SK-N-SH treated with all-trans-retinoic acid at 6 μM for 48 hours (cell line): Measurements from ENCODE around the gene SPOCK1.
"Not testable (repeated sequence)": the region's sequence is repeated elsewhere in the genome, so short reads cannot be mapped to it uniquely, and the experiment has no call there.

Source experiments
- ATAC-seq: fragments of 200-7000 bp; cut with Tn5 transposase; 3 replicates; pipeline ENCODE4 v1.9.1; 2020; ENCODE audit warnings: mild to moderate bottlenecking, moderate library complexity
- ARNTL ChIP-seq: fragments of 450-650 bp; formaldehyde crosslinking; IDR thresholded peaks from 2 replicates; pipeline ENCODE4 v1.5.0; 2020; ENCODE audit warnings: low read depth, mild to moderate bottlenecking, moderate library complexity, borderline replicate concordance
- ESRRG ChIP-seq: fragments of 250-450 bp; sonication (Bioruptor Pico); IDR thresholded peaks from 2 replicates; pipeline ENCODE4 v1.6.1; 2021; ENCODE audit warnings: mild to moderate bottlenecking
- GLIS3 ChIP-seq: fragments of 250-450 bp; sonication (Bioruptor Pico); IDR thresholded peaks from 2 replicates; pipeline ENCODE4 v1.5.0; 2020; ENCODE audit warnings: mild to moderate bottlenecking, moderate library complexity
- ISL1 ChIP-seq: fragments of 250-450 bp; sonication (Bioruptor Pico); IDR thresholded peaks from 2 replicates; pipeline ENCODE4 v2.1.2; 2022; ENCODE audit warnings: mild to moderate bottlenecking, moderate library complexity
- PPARA ChIP-seq: fragments of 250-450 bp; sonication (Bioruptor Pico); IDR thresholded peaks from 2 replicates; pipeline ENCODE4 v1.5.0; 2020; ENCODE audit warnings: mild to moderate bottlenecking, borderline replicate concordance
- RARB ChIP-seq: fragments of 250-450 bp; sonication (Bioruptor Pico); IDR thresholded peaks from 2 replicates; pipeline ENCODE4 v1.8.0; 2021; ENCODE audit warnings: mild to moderate bottlenecking, moderate library complexity
- SNAI2 ChIP-seq: fragments of 250-450 bp; sonication (Bioruptor Pico); IDR thresholded peaks from 2 replicates; pipeline ENCODE4 v1.5.0; 2020; ENCODE audit warnings: mild to moderate bottlenecking, moderate library complexity
- TCF4 ChIP-seq: fragments of 250-450 bp; sonication (Bioruptor Pico); IDR thresholded peaks from 2 replicates; pipeline ENCODE4 v1.8.0; 2021; ENCODE audit warnings: mild to moderate bottlenecking, moderate library complexity, borderline replicate concordance
- TOX ChIP-seq: fragments of 250-450 bp; sonication (Bioruptor Pico); IDR thresholded peaks from 2 replicates; pipeline ENCODE4 v1.8.0; 2021; ENCODE audit warnings: mild to moderate bottlenecking, moderate library complexity, borderline replicate concordance
- ZC3H10 ChIP-seq: fragments of 250-450 bp; sonication (Bioruptor Pico); IDR thresholded peaks from 2 replicates; pipeline ENCODE4 v1.5.1; 2021; ENCODE audit warnings: mild to moderate bottlenecking, moderate library complexity
- ZNF70 ChIP-seq: fragments of 450-650 bp; formaldehyde crosslinking; IDR thresholded peaks from 2 replicates; pipeline ENCODE4 v1.5.0; 2020; ENCODE audit warnings: mild to moderate bottlenecking, moderate library complexity
- ZNF8 ChIP-seq: fragments of 450-650 bp; formaldehyde crosslinking; IDR thresholded peaks from 2 replicates; pipeline ENCODE4 v1.5.0; 2020; ENCODE audit warnings: mild to moderate bottlenecking, moderate library complexity
- TF ChIP-seq, protein P1 (sequence below): fragments of 250-450 bp; sonication (Bioruptor Pico); IDR thresholded peaks from 2 replicates; pipeline ENCODE4 v1.5.1; 2021; ENCODE audit warnings: mild to moderate bottlenecking, moderate library complexity
- TF ChIP-seq, protein P2 (sequence below): fragments of 250-450 bp; sonication (Bioruptor Pico); IDR thresholded peaks from 2 replicates; pipeline ENCODE4 v1.5.0; 2020; ENCODE audit warnings: mild to moderate bottlenecking, moderate library complexity
- TF ChIP-seq, protein P3 (sequence below): fragments of 250-450 bp; sonication (Bioruptor Pico); IDR thresholded peaks from 2 replicates; pipeline ENCODE4 v1.8.0; 2020; ENCODE audit warnings: mild to moderate bottlenecking, moderate library complexity, borderline replicate concordance
- TF ChIP-seq, protein P4 (sequence below): fragments of 250-450 bp; sonication (Bioruptor Pico); IDR thresholded peaks from 2 replicates; pipeline ENCODE4 v1.5.1; 2020; ENCODE audit warnings: low read depth, mild to moderate bottlenecking, moderate library complexity

SPOCK1 gene

DNA sequence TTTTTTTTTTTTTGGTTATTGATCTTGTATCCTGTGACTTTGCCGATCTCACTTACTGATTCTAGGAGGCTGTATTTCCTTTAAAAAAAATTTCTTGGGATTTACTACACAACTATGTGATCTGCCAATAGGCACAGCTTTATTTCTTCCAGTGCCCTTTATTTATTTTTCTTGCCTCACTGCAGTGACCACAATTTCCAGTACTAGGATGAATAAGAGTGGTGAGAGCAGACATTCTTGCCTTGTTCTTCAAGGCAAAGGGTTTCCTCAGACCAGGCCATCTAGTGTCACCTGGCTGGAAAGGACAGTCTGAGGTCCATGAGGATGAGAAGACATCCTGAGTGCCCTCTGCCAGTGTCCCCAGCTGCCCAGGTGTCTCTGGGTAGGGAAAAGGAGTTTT is 265.4 kb downstream of the SPOCK1 start:
- TF ChIP-seq, protein P1, sequence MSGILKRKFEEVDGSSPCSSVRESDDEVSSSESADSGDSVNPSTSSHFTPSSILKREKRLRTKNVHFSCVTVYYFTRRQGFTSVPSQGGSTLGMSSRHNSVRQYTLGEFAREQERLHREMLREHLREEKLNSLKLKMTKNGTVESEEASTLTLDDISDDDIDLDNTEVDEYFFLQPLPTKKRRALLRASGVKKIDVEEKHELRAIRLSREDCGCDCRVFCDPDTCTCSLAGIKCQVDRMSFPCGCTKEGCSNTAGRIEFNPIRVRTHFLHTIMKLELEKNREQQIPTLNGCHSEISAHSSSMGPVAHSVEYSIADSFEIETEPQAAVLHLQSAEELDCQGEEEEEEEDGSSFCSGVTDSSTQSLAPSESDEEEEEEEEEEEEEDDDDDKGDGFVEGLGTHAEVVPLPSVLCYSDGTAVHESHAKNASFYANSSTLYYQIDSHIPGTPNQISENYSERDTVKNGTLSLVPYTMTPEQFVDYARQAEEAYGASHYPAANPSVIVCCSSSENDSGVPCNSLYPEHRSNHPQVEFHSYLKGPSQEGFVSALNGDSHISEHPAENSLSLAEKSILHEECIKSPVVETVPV (CRISPR knock-in tag): no peak
- TF ChIP-seq TOX (CRISPR knock-in tag) (no peak), ZC3H10 (CRISPR knock-in tag) (no peak), GLIS3 (CRISPR knock-in tag) (no peak), SNAI2 (CRISPR knock-in tag) (no peak), ISL1 (CRISPR knock-in tag) (no peak), ZNF70 (no peak), TCF4 (CRISPR knock-in tag) (no peak)
- TF ChIP-seq, protein P2, sequence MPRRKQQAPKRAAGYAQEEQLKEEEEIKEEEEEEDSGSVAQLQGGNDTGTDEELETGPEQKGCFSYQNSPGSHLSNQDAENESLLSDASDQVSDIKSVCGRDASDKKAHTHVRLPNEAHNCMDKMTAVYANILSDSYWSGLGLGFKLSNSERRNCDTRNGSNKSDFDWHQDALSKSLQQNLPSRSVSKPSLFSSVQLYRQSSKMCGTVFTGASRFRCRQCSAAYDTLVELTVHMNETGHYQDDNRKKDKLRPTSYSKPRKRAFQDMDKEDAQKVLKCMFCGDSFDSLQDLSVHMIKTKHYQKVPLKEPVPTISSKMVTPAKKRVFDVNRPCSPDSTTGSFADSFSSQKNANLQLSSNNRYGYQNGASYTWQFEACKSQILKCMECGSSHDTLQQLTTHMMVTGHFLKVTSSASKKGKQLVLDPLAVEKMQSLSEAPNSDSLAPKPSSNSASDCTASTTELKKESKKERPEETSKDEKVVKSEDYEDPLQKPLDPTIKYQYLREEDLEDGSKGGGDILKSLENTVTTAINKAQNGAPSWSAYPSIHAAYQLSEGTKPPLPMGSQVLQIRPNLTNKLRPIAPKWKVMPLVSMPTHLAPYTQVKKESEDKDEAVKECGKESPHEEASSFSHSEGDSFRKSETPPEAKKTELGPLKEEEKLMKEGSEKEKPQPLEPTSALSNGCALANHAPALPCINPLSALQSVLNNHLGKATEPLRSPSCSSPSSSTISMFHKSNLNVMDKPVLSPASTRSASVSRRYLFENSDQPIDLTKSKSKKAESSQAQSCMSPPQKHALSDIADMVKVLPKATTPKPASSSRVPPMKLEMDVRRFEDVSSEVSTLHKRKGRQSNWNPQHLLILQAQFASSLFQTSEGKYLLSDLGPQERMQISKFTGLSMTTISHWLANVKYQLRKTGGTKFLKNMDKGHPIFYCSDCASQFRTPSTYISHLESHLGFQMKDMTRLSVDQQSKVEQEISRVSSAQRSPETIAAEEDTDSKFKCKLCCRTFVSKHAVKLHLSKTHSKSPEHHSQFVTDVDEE (CRISPR knock-in tag): no peak
- no peak for ATAC-seq

DNA sequence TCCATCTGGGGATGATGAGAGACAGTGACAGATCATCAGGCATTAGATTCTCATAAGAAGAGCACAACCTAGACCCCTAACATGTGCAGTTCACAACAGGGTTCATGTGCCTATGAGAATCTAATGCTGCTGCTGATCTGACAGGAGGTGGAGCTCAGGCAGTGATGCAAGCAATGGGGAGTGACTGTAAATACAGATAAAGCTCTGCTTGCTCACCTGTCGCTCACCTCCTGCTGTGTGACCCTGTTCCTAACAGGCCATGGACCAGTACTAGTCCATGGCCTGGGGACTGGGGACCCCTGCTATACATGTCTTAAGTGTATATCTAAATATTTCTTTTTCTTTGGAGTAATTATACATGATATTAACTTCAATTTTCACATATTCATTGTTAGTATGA is 265.8 kb downstream of the SPOCK1 start:
- ATAC-seq: not testable (repeated sequence)

DNA sequence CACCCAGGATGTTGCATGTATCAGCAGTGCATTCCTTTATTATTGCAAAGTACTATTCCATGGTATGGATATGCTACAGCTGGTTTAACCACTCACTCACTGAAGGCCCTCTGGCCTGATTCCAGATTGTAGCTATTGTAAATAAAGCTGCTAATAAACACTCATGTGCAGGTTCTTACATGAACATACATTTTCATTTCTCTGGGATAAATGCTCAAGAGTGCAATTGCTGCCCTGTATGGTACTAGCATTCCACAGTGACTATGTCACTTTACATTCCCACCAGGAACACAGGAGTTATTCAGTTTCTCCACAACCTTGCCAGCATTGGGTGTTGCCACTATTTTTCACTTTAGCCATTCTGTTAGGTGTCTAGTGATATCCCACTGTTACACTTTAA is 267.6 kb downstream of the SPOCK1 start:
- no peak for ATAC-seq
- no peak for TF ChIP-seq ZC3H10 (CRISPR knock-in tag)
- no peak for TF ChIP-seq RARB
- no peak for TF ChIP-seq PPARA (CRISPR knock-in tag)
- TF ChIP-seq, protein P2 (CRISPR knock-in tag): no peak
- TF ChIP-seq, protein P3, sequence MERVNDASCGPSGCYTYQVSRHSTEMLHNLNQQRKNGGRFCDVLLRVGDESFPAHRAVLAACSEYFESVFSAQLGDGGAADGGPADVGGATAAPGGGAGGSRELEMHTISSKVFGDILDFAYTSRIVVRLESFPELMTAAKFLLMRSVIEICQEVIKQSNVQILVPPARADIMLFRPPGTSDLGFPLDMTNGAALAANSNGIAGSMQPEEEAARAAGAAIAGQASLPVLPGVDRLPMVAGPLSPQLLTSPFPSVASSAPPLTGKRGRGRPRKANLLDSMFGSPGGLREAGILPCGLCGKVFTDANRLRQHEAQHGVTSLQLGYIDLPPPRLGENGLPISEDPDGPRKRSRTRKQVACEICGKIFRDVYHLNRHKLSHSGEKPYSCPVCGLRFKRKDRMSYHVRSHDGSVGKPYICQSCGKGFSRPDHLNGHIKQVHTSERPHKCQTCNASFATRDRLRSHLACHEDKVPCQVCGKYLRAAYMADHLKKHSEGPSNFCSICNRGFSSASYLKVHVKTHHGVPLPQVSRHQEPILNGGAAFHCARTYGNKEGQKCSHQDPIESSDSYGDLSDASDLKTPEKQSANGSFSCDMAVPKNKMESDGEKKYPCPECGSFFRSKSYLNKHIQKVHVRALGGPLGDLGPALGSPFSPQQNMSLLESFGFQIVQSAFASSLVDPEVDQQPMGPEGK (CRISPR knock-in tag): no peak

DNA sequence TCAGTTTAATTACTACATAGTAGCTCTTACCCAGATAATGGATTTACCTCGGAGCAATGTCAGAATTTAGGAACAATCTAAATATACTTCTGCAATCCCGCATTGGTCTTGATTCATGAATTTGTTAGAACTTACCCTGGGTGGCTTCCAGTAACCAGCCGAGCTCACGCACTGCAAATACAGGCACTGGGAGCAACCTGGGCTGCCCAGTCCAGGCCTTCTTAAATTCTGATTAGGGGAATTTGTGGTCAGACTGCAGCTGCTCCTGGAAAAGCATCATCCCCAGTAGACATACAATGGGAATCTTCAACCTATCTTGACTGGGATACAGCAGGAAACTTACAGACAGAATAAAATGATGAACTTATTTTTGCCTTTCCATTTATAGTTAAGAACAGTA is 270.3 kb downstream of the SPOCK1 start:
- TF ChIP-seq TCF4 (CRISPR knock-in tag) (no peak), PPARA (CRISPR knock-in tag) (no peak), SNAI2 (CRISPR knock-in tag) (no peak), ISL1 (CRISPR knock-in tag) (no peak), ZC3H10 (CRISPR knock-in tag) (no peak)
- TF ChIP-seq, protein P1 (CRISPR knock-in tag): no peak
- ATAC-seq: no peak

DNA sequence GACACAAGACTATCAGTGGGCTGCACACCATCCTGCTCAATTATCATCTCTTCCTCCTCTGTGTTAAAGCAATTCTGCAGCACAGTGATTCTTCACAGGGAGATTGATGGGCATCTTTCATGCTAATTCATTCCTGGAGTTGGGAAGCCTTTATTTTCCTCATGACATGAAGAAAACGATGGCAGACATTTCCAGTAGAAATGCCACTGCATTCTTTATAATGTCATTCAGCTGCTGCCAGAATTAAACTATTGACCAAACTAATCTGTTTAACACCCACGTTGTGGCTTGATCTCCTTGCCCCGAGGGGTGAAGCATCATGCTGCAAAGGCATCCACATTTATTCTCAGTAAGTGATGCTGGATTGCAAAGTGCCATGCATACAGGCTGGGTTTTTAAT is 273.0 kb downstream of the SPOCK1 start:
- ATAC-seq: no peak
- no peak for TF ChIP-seq TCF4 (CRISPR knock-in tag)
- TF ChIP-seq ARNTL: no peak
- TF ChIP-seq ISL1 (CRISPR knock-in tag): no peak
- TF ChIP-seq, protein P2 (CRISPR knock-in tag): no peak
- TF ChIP-seq, protein P4, sequence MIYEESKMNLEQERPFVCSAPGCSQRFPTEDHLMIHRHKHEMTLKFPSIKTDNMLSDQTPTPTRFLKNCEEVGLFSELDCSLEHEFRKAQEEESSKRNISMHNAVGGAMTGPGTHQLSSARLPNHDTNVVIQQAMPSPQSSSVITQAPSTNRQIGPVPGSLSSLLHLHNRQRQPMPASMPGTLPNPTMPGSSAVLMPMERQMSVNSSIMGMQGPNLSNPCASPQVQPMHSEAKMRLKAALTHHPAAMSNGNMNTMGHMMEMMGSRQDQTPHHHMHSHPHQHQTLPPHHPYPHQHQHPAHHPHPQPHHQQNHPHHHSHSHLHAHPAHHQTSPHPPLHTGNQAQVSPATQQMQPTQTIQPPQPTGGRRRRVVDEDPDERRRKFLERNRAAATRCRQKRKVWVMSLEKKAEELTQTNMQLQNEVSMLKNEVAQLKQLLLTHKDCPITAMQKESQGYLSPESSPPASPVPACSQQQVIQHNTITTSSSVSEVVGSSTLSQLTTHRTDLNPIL: no peak
- no peak for TF ChIP-seq ZNF8 (CRISPR knock-in tag)
- no peak for TF ChIP-seq TOX (CRISPR knock-in tag)
- TF ChIP-seq ZC3H10 (CRISPR knock-in tag): no peak
- TF ChIP-seq PPARA (CRISPR knock-in tag): no peak
- TF ChIP-seq RARB: no peak
- TF ChIP-seq ESRRG: no peak
